ENCODE results near the gene ATP6AP1. TPM values are rescaled to one million over a fixed set of nuclear protein-coding genes. Genes with fewer than 3 reads are reported as not detected.
"Not testable (repeated sequence)": the region's sequence is repeated elsewhere in the genome, so short reads cannot be mapped to it uniquely, and the experiment has no call there.

ATP6AP1 gene
- total RNA-seq, 2 donors from 2014 or later = 39.9 to 42.1 TPM

DNA sequence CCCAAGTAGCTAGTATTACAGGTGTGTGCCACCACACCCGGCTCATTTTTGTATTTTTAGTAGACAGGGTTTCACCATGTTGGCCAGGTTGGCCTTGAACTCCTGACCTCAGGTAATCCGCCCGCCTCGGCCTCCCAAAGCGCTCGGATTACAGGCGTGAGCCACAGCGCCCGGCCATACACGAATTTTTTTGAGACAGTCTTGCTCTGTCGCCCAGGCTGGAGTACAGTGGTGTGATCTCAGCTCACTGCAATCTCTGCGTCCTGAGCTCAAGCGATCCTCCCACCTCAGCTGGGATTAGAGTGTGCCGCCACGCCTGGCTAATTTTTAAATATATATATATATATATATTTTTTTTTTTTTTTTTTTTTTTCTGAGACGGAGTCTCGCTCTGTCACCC, 32.1 kb upstream of the ATP6AP1 start:
- H3K4me3 Mint-ChIP-seq; H3K27ac Mint-ChIP-seq; H3K27me3 Mint-ChIP-seq; ATAC-seq (replicated peaks); H3K4me1 Mint-ChIP-seq; H3K9me3 Mint-ChIP-seq: not testable (repeated sequence)
- peaks cover 37% of the 10 kb centered on the region for H3K36me3 Mint-ChIP-seq (ENCODE audit: low read depth)

DNA sequence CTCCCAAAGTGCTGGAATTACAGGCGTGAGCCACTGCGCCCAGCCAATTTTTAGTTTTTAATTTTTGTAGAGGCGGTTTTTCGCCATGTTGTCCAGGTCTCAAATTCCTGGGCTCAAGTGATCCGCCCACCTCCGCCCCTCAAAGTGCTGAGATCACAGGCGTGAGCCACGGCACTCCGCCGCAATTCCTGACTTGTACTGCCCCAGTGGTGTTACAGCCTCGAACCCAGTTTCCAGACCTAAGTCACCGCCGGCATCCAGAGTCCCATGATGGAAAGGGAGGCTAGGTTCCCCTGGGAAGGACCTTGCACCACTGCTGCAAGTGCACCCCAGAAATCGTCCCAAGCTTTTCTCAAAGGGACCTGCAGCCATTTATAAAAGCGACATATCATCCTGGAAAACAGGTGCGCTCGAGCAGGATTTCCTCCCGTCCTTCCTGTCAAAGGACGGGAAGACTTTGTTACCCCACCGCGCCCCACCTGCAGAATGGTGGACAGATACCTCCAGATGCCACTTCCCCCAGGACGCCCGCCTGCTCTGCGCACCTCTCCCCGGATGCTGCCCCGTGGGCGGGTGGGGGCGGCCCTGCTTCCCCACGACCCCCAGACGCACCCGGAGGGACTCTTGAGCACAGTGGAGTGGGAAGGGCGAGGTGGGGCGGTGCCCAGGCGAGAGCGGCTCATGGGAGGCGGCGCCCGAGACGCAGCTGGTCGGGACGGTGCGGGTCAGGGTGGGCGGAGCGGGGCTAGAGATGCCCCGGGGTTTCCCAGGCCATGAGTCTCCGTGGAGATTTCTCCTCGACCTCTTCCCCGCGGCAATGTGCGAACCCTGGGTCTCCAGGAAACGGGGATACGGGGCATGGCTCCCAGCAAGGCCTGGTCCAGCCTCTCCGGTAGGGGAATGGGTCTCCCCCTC, 31.2 kb upstream of the ATP6AP1 start:
- H3K27me3 Mint-ChIP-seq = no peaks in the 10 kb centered on the region
- H3K4me3 Mint-ChIP-seq = peak overlapping the region; percentile 100
- H3K36me3 Mint-ChIP-seq (ENCODE audit: low read depth) = peaks cover 44% of the 10 kb centered on the region
- ATAC-seq (replicated peaks) = peak; percentile 67
- no peaks in the 10 kb centered on the region for H3K9me3 Mint-ChIP-seq
- peak overlapping the region; percentile 100 for H3K27ac Mint-ChIP-seq
- peaks cover 5% of the 10 kb centered on the region for H3K4me1 Mint-ChIP-seq

DNA sequence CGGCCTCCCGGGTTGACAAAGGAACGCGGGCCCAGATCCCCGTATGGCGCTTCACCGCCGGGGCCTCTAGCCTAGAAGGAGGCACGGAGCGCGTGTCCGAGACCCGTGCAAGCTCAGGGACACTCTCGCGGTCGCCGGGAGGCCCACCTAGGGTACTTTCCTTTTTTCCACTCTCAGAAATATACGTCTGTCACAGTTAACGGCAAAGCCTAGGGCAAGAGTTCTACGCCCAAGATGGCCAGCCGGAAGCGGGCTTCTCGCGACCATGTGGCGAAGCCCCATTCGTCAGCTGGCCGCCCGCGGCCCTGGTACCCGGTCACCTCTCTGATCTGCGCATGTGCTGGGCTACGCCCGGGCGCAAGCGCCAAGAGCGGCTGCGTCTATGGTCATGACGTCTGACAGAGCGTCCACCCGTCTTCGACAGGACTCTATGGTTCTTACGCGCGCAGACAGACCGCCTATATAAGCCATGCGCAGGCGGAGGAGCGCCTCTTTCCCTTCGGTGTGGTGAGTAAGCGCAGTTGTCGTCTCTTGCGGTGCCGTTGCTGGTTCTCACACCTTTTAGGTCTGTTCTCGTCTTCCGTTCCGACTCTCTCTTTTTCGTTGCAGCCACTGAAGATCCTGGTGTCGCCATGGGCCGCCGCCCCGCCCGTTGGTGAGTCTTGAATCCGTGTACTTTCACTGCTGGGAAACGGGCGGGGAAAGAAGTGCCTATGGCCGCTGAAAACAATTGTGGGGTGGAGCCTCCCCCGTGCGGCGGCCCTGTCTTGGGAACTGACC, 30.4 kb upstream of the ATP6AP1 start, which contains the start of gene RPL10:
Gene RPL10 (plus strand): TSS at position 490 of the 780 bp plus-strand sequence. CDS start 143 bp downstream, at position 633.
- ATAC-seq (replicated peaks) = peak; percentile 89
- no peaks in the 10 kb centered on the region for H3K27me3 Mint-ChIP-seq
- H3K4me1 Mint-ChIP-seq = peaks cover 5% of the 10 kb centered on the region
- H3K4me3 Mint-ChIP-seq = peak within 1 kb of the TSS; percentile 100
- H3K36me3 Mint-ChIP-seq (ENCODE audit: low read depth) = peaks cover 44% of the 10 kb centered on the region
- H3K27ac Mint-ChIP-seq = peak within 1 kb of the TSS; percentile 100
- H3K9me3 Mint-ChIP-seq = no peaks in the 10 kb centered on the region

DNA sequence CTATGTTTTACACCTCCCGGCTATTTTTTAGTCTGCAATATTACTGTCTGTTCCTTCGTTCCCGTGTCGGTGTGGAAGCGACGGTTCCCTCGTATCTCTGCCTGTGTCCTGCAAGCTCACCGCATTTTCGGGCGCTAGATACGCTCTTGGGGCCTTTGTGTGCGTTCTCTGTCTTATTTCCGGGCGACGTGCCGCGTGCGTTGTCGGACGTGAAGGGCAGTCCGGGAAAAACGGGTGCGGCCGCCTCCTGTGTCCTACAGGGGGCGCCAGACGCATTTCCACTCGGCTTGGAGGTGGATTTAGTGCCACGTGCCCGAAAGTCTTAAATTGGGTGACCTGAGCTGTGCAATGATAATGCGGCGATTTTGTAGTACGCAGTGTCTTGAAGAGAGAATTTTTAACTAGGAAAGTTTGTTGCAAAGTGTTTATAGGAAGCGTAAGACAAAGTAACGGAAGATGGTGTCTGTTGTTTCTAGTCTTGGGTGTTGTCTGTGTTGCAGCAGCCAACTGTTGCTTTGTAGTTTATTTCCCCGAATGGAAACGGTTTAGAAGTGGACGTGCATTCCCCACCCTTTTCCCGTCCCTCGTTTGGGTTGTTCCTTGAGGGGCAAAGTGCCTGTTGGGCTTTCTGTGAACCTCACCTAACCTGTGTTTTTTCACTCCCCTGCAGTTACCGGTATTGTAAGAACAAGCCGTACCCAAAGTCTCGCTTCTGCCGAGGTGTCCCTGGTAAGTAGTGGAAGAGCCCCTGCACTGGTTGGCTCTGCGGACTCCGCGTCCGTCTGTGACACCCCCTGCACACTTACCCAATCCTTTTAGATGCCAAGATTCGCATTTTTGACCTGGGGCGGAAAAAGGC, 29.6 kb upstream of the ATP6AP1 start:
- Mint-ChIP-seq H3K36me3 (ENCODE audit: low read depth) (peaks cover 44% of the 10 kb centered on the region), H3K27me3 (no peaks in the 10 kb centered on the region), H3K27ac (peak overlapping the region; percentile 100), H3K4me3 (peak overlapping the region; percentile 100), H3K9me3 (no peaks in the 10 kb centered on the region), H3K4me1 (peaks cover 5% of the 10 kb centered on the region)
- peak; percentile 55 for ATAC-seq (replicated peaks)

DNA sequence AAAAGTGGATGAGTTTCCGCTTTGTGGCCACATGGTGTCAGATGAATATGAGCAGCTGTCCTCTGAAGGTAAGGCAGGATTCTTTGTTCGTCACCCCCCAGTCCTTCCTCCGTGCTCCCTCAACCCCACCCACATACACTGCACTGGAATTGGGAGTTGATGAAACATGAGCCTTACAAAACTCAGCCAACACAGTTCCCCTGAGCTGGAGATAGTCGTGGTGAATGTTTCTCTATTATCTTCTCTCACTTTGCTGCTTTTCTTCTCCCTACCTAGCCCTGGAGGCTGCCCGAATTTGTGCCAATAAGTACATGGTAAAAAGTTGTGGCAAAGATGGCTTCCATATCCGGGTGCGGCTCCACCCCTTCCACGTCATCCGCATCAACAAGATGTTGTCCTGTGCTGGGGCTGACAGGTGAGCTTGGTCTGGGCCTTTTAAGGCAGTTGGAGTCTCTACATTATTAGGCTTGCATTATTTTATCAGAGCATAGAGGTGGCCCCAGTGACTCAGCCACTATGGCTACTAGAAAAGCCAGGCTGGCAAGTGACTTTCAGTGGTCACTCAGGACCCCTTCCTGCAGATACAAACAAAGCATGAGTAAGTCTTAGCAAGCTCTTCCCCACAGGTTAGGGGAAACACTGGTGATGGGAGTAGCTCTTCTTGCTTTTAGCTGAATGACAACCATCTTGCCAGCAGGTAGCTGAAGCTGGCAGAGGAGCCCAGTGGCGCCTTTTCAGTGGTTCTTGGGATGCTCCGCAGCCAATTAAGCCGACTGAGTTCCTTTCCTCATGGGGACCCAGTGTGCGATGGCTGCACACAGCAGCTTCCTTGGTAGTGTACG, 28.7 kb upstream of the ATP6AP1 start:
- H3K27ac Mint-ChIP-seq = peak overlapping the region; percentile 100
- no peaks in the 10 kb centered on the region for H3K27me3 Mint-ChIP-seq
- peaks cover 5% of the 10 kb centered on the region for H3K4me1 Mint-ChIP-seq
- H3K36me3 Mint-ChIP-seq (ENCODE audit: low read depth) = peaks cover 44% of the 10 kb centered on the region
- ATAC-seq (replicated peaks) = peak; percentile 5
- H3K9me3 Mint-ChIP-seq = no peaks in the 10 kb centered on the region
- peak overlapping the region; percentile 100 for H3K4me3 Mint-ChIP-seq

DNA sequence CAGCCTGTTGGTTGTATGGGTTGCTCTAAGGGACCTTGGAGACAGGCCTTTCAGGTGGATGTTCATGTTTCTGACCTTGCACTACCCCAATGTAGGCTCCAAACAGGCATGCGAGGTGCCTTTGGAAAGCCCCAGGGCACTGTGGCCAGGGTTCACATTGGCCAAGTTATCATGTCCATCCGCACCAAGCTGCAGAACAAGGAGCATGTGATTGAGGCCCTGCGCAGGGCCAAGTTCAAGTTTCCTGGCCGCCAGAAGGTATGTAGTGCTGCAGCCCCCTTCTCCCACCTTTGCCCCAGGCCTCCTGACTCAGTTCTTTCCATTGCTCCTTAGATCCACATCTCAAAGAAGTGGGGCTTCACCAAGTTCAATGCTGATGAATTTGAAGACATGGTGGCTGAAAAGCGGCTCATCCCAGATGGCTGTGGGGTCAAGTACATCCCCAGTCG, 28.1 kb upstream of the ATP6AP1 start:
- Mint-ChIP-seq H3K36me3 (ENCODE audit: low read depth) (peaks cover 44% of the 10 kb centered on the region), H3K4me3 (peak overlapping the region; percentile 100)
- not testable (repeated sequence) for H3K27ac Mint-ChIP-seq; H3K27me3 Mint-ChIP-seq; ATAC-seq (replicated peaks); H3K9me3 Mint-ChIP-seq; H3K4me1 Mint-ChIP-seq

DNA sequence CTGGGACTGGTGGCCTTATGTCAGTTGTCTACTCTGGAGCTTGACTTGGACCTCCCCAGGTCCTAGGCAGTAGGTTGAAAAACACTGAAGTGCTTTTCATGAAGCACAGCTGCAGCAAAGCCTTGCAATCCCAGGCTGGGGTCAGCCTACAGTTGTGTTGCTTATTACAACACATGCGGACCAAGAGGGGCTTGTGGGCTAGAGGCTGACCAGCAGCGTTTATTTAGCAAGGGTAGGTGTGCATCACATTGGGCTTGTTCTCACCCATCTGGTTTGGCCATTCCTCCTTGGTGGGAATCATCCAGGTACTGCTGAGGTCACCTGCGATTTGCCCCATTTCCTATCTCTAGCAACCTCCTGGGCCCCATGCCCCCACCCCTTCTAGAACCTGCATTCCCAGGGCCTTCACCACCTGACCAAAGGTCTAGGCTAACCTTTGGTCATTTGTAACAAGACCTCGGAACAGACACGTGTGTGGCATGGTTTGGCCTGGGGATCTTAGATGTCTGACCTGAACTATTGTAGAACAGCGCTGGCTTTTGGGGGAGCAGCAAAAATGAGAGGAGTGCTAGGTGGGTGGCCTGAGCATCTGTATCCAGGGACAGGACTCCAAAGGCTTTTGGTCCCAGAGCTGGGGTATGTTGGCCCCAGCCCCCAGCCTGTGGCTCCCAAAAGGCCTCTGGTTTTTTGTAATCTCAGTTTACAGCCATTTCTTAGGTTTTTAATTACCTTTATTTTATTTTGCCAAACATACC, 27.3 kb upstream of the ATP6AP1 start:
- Mint-ChIP-seq H3K36me3 (ENCODE audit: low read depth) (peaks cover 44% of the 10 kb centered on the region), H3K9me3 (no peaks in the 10 kb centered on the region), H3K27me3 (no peaks in the 10 kb centered on the region), H3K4me3 (peak overlapping the region; percentile 100), H3K4me1 (peaks cover 5% of the 10 kb centered on the region), H3K27ac (no peak overlapping the region)
- no peak for ATAC-seq (replicated peaks)

DNA sequence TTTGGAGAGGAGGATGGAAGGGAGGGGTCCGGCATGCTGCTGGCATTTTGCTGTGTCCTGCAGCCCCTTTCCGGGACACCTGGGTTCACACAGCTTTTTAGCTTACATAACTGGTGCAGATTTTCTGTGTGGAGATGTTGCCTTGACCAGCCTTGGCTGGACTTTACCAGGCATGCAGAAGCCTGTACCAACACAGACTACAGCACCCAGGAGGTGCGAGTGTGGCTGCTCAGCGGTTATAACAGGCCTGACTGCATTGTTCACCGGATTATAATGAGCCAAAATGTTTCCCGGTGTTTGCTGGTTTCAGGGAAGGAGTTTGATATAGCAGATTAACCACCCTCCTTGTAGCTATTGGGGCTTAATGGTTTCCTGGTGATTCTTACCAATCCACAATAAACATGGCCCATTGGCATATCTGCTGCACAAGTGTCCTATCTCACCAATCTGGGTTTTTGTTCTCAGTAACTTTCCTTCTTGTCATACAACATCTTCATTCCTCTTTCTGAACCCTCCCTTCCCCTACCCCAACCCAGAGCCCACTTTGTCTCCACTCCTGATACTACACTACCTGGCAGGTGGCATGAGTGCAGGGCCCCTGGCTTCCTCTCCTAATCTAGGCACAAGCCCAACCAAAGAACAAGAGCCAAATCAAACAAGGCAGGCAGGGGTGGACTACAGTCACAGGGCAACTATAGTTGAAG, 26.4 kb upstream of the ATP6AP1 start:
- H3K4me3 Mint-ChIP-seq = no peak overlapping the region
- peaks cover 44% of the 10 kb centered on the region for H3K36me3 Mint-ChIP-seq (ENCODE audit: low read depth)
- ATAC-seq (replicated peaks) = no peak
- H3K9me3 Mint-ChIP-seq = no peaks in the 10 kb centered on the region
- H3K27ac Mint-ChIP-seq = no peak overlapping the region
- no peaks in the 10 kb centered on the region for H3K27me3 Mint-ChIP-seq
- H3K4me1 Mint-ChIP-seq = peaks cover 5% of the 10 kb centered on the region

DNA sequence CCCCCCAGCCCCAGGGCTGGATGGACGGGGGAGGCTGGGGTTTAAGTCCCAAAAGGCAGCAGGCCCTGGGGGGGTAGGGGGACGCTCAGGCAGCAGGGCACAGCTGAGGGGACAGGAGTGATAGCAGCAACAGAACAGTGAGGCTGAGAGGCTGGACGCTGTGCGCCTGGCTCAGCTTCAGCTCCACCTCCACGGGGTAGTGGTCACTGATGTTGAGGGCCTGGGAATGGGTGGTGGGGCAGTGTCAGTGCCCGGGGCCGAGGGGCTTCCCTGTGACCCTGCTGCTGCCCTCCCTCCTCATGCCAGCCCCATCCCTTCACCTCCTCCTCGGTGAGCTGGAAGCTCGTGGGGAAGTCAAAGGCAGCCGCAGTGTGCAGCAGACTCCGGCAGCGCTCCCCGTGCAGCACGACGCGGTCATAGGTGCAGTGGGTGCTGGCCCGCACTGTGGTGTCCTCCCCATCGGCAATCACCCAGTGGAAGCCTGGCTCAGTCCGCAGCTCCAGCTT, 25.8 kb upstream of the ATP6AP1 start:
- no peak for ATAC-seq (replicated peaks)
- no peak overlapping the region for H3K27ac Mint-ChIP-seq
- H3K27me3 Mint-ChIP-seq = no peaks in the 10 kb centered on the region

DNA sequence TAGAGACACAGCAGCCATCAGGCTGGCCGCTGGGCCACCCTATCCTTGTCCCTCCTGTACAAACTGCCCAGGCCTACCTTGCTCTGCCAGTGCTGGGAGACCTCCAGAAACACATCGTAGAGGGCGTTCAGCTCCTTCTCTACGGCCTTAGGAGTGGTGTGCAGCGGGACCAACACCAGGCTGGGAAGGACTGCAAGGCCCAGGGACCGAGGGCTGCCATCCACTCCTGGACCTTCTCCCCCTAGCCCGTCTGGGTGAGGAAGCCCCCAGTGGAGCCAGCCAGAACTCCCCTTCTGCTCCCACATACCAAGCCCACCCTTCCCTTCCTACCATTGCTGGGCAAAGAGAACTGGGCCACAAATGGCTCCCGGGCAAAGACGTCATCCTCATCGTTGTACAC, 25.3 kb upstream of the ATP6AP1 start:
- peaks cover 38% of the 10 kb centered on the region for H3K36me3 Mint-ChIP-seq (ENCODE audit: low read depth)
- no peak overlapping the region for H3K27ac Mint-ChIP-seq
- no peaks in the 10 kb centered on the region for H3K9me3 Mint-ChIP-seq
- no peaks in the 10 kb centered on the region for H3K27me3 Mint-ChIP-seq
- no peak overlapping the region for H3K4me3 Mint-ChIP-seq
- H3K4me1 Mint-ChIP-seq = peaks cover 5% of the 10 kb centered on the region
- no peak for ATAC-seq (replicated peaks)

More for the DNA sequence above, 25.8 kb upstream of the ATP6AP1 start:
- no peaks in the 10 kb centered on the region for H3K9me3 Mint-ChIP-seq
- no peak overlapping the region for H3K4me3 Mint-ChIP-seq
- H3K36me3 Mint-ChIP-seq (ENCODE audit: low read depth) = peaks cover 44% of the 10 kb centered on the region
- peaks cover 5% of the 10 kb centered on the region for H3K4me1 Mint-ChIP-seq

DNA sequence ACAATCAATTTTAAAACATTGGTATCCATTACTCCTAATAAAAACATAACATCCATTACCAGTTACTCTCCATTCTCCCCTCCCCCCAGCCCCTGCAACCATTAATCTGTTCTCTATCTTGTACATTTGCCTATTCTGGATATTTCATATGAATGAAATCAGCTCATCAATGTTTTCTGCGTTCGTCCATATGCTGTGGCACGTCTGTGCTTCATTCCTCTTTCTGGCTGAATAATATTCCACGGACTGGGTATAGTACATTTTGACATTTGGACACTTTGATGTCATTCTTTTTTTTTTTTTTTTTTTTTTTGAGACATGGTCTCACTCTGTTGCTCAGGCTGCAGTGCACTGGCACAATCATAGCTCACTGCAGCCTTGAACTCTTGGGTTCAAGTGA, 24.6 kb upstream of the ATP6AP1 start:
- no peak for ATAC-seq (replicated peaks)
- no peak overlapping the region for H3K27ac Mint-ChIP-seq
- H3K4me3 Mint-ChIP-seq = no peak overlapping the region
- no peaks in the 10 kb centered on the region for H3K9me3 Mint-ChIP-seq
- peaks cover 10% of the 10 kb centered on the region for H3K4me1 Mint-ChIP-seq
- no peaks in the 10 kb centered on the region for H3K27me3 Mint-ChIP-seq
- H3K36me3 Mint-ChIP-seq (ENCODE audit: low read depth) = peaks cover 32% of the 10 kb centered on the region

DNA sequence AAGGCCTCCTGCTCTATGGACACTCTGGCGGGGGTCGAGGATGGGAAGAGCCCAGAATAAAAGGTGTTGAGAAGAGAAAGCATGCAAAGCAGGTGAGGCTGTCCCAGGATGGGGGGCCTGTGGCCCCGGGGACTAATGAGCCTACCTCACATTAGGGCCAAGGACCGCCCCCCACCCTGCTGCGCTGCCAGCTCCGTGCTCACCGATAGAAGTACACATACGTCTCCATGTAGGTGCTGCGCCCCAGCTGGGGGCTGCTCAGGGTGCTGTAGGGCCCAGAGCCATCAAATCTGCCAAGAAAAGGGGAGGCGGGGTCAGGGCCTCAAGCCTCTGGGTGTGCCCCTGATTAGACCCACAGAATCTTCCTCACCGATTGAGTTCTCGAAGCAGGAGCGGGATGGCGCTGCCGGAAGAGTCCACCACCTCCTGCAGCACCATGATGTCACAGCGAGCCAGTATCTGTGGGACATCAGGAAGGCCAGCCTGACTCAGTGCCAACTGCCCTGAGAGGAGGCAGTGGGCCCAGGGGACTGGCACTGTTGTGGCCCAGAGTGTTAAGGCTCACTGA, 23.8 kb upstream of the ATP6AP1 start:
- ATAC-seq (replicated peaks) = no peak
- H3K9me3 Mint-ChIP-seq = no peaks in the 10 kb centered on the region
- no peak overlapping the region for H3K4me3 Mint-ChIP-seq
- no peaks in the 10 kb centered on the region for H3K27me3 Mint-ChIP-seq
- no peak overlapping the region for H3K27ac Mint-ChIP-seq
- H3K36me3 Mint-ChIP-seq (ENCODE audit: low read depth) = peaks cover 23% of the 10 kb centered on the region
- peaks cover 7% of the 10 kb centered on the region for H3K4me1 Mint-ChIP-seq
